HEK293 (cell line): ENCODE data around the gene GPRC5D.

Experiments used
- GLI2 ChIP-seq: fragments of 450-650 bp; formaldehyde crosslinking; IDR thresholded peaks from 2 replicates; pipeline ENCODE4; 2017; ENCODE audit warnings: missing biosample characterization, missing genetic modification characterization, low read depth, borderline replicate concordance
- GLIS1 ChIP-seq: fragments of 450-650 bp; formaldehyde crosslinking; IDR thresholded peaks from 2 replicates; pipeline ENCODE4 v1.5.1; 2016; ENCODE audit warnings: missing biosample characterization, missing genetic modification characterization
- SP3 ChIP-seq: fragments of 450-650 bp; formaldehyde crosslinking; IDR thresholded peaks from 2 replicates; pipeline ENCODE4 v1.5.1; 2016; ENCODE audit warnings: missing biosample characterization, missing genetic modification characterization
- WT1 ChIP-seq: fragments of 450-650 bp; formaldehyde crosslinking; IDR thresholded peaks from 2 replicates; pipeline ENCODE4 v1.5.1; 2016; ENCODE audit warnings: missing biosample characterization, missing genetic modification characterization
- ZBTB1 ChIP-seq: fragments of 450-650 bp; formaldehyde crosslinking; IDR thresholded peaks from 2 replicates; pipeline ENCODE4 v1.5.1; 2016; ENCODE audit warnings: missing biosample characterization, missing genetic modification characterization
- ZBTB20 ChIP-seq: fragments of 450-650 bp; formaldehyde crosslinking; IDR thresholded peaks from 2 replicates; pipeline ENCODE4 v1.5.1; 2016; ENCODE audit warnings: missing biosample characterization, missing genetic modification characterization
- ZBTB48 ChIP-seq: fragments of 450-650 bp; formaldehyde crosslinking; IDR thresholded peaks from 2 replicates; pipeline ENCODE4 v1.5.1; 2016; ENCODE audit warnings: missing biosample characterization, missing genetic modification characterization
- ZBTB7A ChIP-seq: fragments of 450-650 bp; formaldehyde crosslinking; IDR thresholded peaks from 2 replicates; pipeline ENCODE4 v1.5.1; 2016; ENCODE audit warnings: low read depth, missing biosample characterization, missing genetic modification characterization
- ZFP37 ChIP-seq: fragments of 450-650 bp; formaldehyde crosslinking; IDR thresholded peaks from 2 replicates; pipeline ENCODE4 v1.5.1; 2016; ENCODE audit warnings: missing biosample characterization, missing genetic modification characterization
- ZFP41 ChIP-seq: fragments of 450-650 bp; formaldehyde crosslinking; IDR thresholded peaks from 2 replicates; pipeline ENCODE4 v1.5.1; 2016; ENCODE audit warnings: missing biosample characterization, missing genetic modification characterization, borderline replicate concordance
- ZFP69B ChIP-seq: fragments of 450-650 bp; formaldehyde crosslinking; IDR thresholded peaks from 2 replicates; pipeline ENCODE4 v1.5.1; 2016; ENCODE audit warnings: missing biosample characterization, missing genetic modification characterization
- ZNF114 ChIP-seq: fragments of 450-650 bp; formaldehyde crosslinking; IDR thresholded peaks from 2 replicates; pipeline ENCODE4 v1.5.0; 2017; ENCODE audit warnings: missing biosample characterization, missing genetic modification characterization
- ZNF184 ChIP-seq: fragments of 450-650 bp; IDR thresholded peaks from 2 replicates; pipeline ENCODE4 v1.5.1; 2018; ENCODE audit warnings: missing biosample characterization, mild to moderate bottlenecking, missing genetic modification characterization
- ZNF202 ChIP-seq: fragments of 450-650 bp; formaldehyde crosslinking; IDR thresholded peaks from 2 replicates; pipeline ENCODE4 v1.5.1; 2016; ENCODE audit warnings: missing biosample characterization, missing genetic modification characterization, borderline replicate concordance
- ZNF335 ChIP-seq: fragments of 450-650 bp; formaldehyde crosslinking; conservative IDR thresholded peaks from 2 replicates; pipeline ENCODE4 v1.5.1; 2016; ENCODE audit warnings: missing biosample characterization, missing genetic modification characterization
- ZNF350 ChIP-seq: fragments of 450-650 bp; formaldehyde crosslinking; IDR thresholded peaks from 2 replicates; pipeline ENCODE4 v1.5.0; 2017; ENCODE audit warnings: missing biosample characterization, mild to moderate bottlenecking, missing genetic modification characterization
- ZNF366 ChIP-seq: fragments of 450-650 bp; formaldehyde crosslinking; conservative IDR thresholded peaks from 2 replicates; pipeline ENCODE4 v1.5.1; 2016; ENCODE audit warnings: missing biosample characterization, missing genetic modification characterization
- ZNF48 ChIP-seq: fragments of 450-650 bp; formaldehyde crosslinking; IDR thresholded peaks from 2 replicates; pipeline ENCODE4 v1.5.1; 2016; ENCODE audit warnings: missing biosample characterization, missing genetic modification characterization
- ZNF501 ChIP-seq: fragments of 450-650 bp; formaldehyde crosslinking; IDR thresholded peaks from 2 replicates; pipeline ENCODE4 v1.5.1; 2016; ENCODE audit warnings: missing biosample characterization, missing genetic modification characterization
- ZNF558 ChIP-seq: fragments of 450-650 bp; formaldehyde crosslinking; IDR thresholded peaks from 2 replicates; pipeline ENCODE4 v1.5.1; 2016; ENCODE audit warnings: missing biosample characterization, missing genetic modification characterization
- ZNF837 ChIP-seq: fragments of 450-650 bp; formaldehyde crosslinking; IDR thresholded peaks from 2 replicates; pipeline ENCODE4 v1.5.1; 2016; ENCODE audit warnings: missing biosample characterization, missing genetic modification characterization
- TF ChIP-seq, protein P1 (sequence below): fragments of 450-650 bp; formaldehyde crosslinking; IDR thresholded peaks from 2 replicates; pipeline ENCODE4 v1.5.1; 2016; ENCODE audit warnings: missing biosample characterization, missing genetic modification characterization, borderline replicate concordance
- TF ChIP-seq, protein P2 (sequence below): fragments of 450-650 bp; formaldehyde crosslinking; IDR thresholded peaks from 2 replicates; pipeline ENCODE4 v1.5.1; 2017; ENCODE audit warnings: missing biosample characterization, missing genetic modification characterization
- TF ChIP-seq, protein P3 (sequence below): fragments of 450-650 bp; formaldehyde crosslinking; IDR thresholded peaks from 2 replicates; pipeline ENCODE4 v1.5.1; 2016; ENCODE audit warnings: missing biosample characterization, missing genetic modification characterization
- TF ChIP-seq, protein P4 (sequence below): fragments of 450-650 bp; formaldehyde crosslinking; IDR thresholded peaks from 2 replicates; pipeline ENCODE4 v1.5.1; 2016; ENCODE audit warnings: missing biosample characterization, missing genetic modification characterization
- TF ChIP-seq, protein P5 (sequence below): fragments of 450-650 bp; formaldehyde crosslinking; IDR thresholded peaks from 2 replicates; pipeline ENCODE4 v1.5.1; 2016; ENCODE audit warnings: missing biosample characterization, missing genetic modification characterization, low read depth
- TF ChIP-seq, protein P6 (sequence below): fragments of 450-650 bp; formaldehyde crosslinking; IDR thresholded peaks from 2 replicates; pipeline ENCODE4 v1.5.1; 2017; ENCODE audit warnings: missing biosample characterization, missing genetic modification characterization

The GPRC5D gene

DNA sequence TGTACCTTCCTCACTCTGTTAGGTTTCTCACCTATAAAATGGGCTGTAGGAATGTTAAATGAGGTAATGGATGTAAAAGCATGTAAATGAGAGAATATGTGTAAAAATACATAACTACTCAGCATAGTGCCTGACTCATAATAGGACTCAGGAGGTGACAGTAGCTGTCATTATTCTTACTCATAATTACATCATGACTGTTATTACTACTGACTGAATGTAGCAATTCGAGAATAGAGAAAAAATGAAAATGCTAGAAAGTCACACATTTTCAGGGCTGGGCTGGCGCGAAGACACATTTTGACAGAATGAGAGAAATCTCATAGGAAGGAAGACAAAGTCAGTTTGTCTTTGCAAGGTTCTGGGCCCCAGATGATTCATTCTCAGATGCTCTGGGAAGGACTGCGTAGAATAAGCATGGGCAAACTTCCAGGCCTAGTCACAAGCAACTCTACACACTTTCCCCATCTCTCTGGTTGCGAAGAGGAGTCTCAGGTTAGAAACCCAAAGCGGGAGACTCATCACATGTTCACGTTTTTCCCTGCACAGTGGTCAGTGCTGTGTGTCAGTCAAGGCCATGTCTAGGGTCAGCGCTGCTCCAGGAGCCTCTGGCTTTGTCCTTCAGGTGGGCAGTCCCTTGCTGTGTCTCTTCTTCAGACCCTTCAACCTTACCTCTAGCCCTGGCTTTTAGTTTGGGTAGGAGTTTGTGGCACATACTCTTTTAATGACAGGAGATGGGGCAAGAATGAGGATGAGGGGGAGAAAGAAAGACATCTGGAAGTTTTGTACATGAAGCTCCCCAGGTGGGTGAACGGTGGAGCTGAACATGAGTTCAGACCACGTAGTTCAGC, 52.2 kb downstream of the GPRC5D start (continued):
- TF ChIP-seq, protein P1, sequence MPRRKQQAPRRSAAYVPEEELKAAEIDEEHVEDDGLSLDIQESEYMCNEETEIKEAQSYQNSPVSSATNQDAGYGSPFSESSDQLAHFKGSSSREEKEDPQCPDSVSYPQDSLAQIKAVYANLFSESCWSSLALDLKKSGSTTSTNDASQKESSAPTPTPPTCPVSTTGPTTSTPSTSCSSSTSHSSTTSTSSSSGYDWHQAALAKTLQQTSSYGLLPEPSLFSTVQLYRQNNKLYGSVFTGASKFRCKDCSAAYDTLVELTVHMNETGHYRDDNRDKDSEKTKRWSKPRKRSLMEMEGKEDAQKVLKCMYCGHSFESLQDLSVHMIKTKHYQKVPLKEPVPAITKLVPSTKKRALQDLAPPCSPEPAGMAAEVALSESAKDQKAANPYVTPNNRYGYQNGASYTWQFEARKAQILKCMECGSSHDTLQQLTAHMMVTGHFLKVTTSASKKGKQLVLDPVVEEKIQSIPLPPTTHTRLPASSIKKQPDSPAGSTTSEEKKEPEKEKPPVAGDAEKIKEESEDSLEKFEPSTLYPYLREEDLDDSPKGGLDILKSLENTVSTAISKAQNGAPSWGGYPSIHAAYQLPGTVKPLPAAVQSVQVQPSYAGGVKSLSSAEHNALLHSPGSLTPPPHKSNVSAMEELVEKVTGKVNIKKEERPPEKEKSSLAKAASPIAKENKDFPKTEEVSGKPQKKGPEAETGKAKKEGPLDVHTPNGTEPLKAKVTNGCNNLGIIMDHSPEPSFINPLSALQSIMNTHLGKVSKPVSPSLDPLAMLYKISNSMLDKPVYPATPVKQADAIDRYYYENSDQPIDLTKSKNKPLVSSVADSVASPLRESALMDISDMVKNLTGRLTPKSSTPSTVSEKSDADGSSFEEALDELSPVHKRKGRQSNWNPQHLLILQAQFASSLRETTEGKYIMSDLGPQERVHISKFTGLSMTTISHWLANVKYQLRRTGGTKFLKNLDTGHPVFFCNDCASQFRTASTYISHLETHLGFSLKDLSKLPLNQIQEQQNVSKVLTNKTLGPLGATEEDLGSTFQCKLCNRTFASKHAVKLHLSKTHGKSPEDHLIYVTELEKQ (tag by site-specific recombination), result peak; percentile 93
- TF ChIP-seq ZFP37 (tag by site-specific recombination) (peak; percentile 34; the same call in 1 of the 2 replicates), ZNF114 (tag by site-specific recombination) (no peak), SP3 (peak; percentile 60), GLI2 (tag by site-specific recombination) (no peak), GLIS1 (tag by site-specific recombination) (no peak; the same call in 1 of the 2 replicates), ZNF335 (tag by site-specific recombination) (peak; percentile 48; the same call in 1 of the 2 replicates), ZNF501 (tag by site-specific recombination) (peak; percentile 21; the same call in 1 of the 2 replicates), ZNF184 (tag by site-specific recombination) (peak; percentile 98), ZNF837 (no peak), ZFP41 (tag by site-specific recombination) (no peak), ZFP69B (tag by site-specific recombination) (0 out of 2 replicates have a peak, but pooled peaks have one; percentile 77), ZBTB7A (tag by site-specific recombination) (0 out of 2 replicates have a peak, but pooled peaks have one; percentile 16), ZBTB48 (no peak), ZNF366 (tag by site-specific recombination) (peak; percentile 93), WT1 (tag by site-specific recombination) (peak; percentile 38; the same call in 1 of the 2 replicates), ZBTB20 (peak; percentile 28; the same call in 1 of the 2 replicates), ZNF48 (tag by site-specific recombination) (no peak), ZBTB1 (tag by site-specific recombination) (0 out of 2 replicates have a peak, but pooled peaks have one; percentile 75), ZNF558 (tag by site-specific recombination) (peak; percentile 69; the same call in 1 of the 2 replicates), ZNF350 (tag by site-specific recombination) (no peak), ZNF202 (tag by site-specific recombination) (no peak)
- TF ChIP-seq, protein P2, sequence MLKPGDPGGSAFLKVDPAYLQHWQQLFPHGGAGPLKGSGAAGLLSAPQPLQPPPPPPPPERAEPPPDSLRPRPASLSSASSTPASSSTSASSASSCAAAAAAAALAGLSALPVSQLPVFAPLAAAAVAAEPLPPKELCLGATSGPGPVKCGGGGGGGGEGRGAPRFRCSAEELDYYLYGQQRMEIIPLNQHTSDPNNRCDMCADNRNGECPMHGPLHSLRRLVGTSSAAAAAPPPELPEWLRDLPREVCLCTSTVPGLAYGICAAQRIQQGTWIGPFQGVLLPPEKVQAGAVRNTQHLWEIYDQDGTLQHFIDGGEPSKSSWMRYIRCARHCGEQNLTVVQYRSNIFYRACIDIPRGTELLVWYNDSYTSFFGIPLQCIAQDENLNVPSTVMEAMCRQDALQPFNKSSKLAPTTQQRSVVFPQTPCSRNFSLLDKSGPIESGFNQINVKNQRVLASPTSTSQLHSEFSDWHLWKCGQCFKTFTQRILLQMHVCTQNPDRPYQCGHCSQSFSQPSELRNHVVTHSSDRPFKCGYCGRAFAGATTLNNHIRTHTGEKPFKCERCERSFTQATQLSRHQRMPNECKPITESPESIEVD (tag by site-specific recombination), result peak; percentile 94
- TF ChIP-seq, protein P3, sequence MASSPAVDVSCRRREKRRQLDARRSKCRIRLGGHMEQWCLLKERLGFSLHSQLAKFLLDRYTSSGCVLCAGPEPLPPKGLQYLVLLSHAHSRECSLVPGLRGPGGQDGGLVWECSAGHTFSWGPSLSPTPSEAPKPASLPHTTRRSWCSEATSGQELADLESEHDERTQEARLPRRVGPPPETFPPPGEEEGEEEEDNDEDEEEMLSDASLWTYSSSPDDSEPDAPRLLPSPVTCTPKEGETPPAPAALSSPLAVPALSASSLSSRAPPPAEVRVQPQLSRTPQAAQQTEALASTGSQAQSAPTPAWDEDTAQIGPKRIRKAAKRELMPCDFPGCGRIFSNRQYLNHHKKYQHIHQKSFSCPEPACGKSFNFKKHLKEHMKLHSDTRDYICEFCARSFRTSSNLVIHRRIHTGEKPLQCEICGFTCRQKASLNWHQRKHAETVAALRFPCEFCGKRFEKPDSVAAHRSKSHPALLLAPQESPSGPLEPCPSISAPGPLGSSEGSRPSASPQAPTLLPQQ, result peak; percentile 82
- TF ChIP-seq, protein P4, sequence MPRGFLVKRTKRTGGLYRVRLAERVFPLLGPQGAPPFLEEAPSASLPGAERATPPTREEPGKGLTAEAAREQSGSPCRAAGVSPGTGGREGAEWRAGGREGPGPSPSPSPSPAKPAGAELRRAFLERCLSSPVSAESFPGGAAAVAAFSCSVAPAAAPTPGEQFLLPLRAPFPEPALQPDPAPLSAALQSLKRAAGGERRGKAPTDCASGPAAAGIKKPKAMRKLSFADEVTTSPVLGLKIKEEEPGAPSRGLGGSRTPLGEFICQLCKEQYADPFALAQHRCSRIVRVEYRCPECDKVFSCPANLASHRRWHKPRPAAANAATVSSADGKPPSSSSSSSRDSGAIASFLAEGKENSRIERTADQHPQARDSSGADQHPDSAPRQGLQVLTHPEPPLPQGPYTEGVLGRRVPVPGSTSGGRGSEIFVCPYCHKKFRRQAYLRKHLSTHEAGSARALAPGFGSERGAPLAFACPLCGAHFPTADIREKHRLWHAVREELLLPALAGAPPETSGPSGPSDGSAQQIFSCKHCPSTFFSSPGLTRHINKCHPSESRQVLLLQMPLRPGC, result peak; percentile 99
- TF ChIP-seq, protein P5, sequence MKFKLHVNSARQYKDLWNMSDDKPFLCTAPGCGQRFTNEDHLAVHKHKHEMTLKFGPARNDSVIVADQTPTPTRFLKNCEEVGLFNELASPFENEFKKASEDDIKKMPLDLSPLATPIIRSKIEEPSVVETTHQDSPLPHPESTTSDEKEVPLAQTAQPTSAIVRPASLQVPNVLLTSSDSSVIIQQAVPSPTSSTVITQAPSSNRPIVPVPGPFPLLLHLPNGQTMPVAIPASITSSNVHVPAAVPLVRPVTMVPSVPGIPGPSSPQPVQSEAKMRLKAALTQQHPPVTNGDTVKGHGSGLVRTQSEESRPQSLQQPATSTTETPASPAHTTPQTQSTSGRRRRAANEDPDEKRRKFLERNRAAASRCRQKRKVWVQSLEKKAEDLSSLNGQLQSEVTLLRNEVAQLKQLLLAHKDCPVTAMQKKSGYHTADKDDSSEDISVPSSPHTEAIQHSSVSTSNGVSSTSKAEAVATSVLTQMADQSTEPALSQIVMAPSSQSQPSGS (tag by site-specific recombination), result peak; percentile 93
- TF ChIP-seq, protein P6, sequence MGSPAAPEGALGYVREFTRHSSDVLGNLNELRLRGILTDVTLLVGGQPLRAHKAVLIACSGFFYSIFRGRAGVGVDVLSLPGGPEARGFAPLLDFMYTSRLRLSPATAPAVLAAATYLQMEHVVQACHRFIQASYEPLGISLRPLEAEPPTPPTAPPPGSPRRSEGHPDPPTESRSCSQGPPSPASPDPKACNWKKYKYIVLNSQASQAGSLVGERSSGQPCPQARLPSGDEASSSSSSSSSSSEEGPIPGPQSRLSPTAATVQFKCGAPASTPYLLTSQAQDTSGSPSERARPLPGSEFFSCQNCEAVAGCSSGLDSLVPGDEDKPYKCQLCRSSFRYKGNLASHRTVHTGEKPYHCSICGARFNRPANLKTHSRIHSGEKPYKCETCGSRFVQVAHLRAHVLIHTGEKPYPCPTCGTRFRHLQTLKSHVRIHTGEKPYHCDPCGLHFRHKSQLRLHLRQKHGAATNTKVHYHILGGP (tag by site-specific recombination), result 0 out of 2 replicates have a peak, but pooled peaks have one; percentile 47
